ENCODE results near the gene NPSR1. TPM values are rescaled to one million over a fixed set of nuclear protein-coding genes. Genes with fewer than 3 reads are reported as not detected.
"Not testable (repeated sequence)": the region's sequence is repeated elsewhere in the genome, so short reads cannot be mapped to it uniquely, and the experiment has no call there.

The NPSR1 gene, protein sequence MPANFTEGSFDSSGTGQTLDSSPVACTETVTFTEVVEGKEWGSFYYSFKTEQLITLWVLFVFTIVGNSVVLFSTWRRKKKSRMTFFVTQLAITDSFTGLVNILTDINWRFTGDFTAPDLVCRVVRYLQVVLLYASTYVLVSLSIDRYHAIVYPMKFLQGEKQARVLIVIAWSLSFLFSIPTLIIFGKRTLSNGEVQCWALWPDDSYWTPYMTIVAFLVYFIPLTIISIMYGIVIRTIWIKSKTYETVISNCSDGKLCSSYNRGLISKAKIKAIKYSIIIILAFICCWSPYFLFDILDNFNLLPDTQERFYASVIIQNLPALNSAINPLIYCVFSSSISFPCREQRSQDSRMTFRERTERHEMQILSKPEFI
- not detected for total RNA-seq

DNA sequence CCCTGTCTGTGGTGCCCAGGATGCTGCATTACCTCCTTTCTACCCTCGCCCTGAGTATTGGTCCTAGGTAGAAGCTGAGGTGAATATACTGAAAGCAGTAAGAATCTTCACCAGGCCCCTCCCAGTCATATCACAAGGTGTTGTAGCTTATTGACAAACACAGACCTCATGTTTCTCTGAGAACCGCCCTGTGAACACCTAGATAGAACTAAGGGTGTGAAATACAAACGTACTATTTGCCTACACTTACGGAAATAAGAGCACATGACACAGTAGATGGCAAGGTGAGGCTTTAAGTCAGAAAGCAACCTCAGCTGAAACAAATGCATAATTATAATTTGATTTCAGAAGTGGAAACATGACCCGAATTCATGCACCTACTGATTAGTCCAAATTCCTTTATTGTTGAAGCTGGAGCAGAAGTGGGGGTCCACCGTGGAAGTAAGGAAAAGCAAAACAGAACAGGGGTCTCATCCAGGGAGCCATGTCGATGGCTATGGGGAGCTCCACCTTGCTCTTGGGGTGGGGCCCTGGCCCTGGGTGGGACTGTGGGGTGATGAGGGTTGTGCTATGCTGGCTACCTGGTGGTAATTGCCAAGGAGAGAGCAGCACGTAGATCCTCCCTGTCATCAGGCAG, at the start of gene NPSR1:
TSS of gene NPSR1 (plus strand) at position 587 of the 637 bp plus-strand sequence. CDS start 195 bp downstream, outside the sequence.
- FAIRE-seq: no peak
- DNase-seq (ENCODE audit: low spot score in 2 of 2): no peak

DNA sequence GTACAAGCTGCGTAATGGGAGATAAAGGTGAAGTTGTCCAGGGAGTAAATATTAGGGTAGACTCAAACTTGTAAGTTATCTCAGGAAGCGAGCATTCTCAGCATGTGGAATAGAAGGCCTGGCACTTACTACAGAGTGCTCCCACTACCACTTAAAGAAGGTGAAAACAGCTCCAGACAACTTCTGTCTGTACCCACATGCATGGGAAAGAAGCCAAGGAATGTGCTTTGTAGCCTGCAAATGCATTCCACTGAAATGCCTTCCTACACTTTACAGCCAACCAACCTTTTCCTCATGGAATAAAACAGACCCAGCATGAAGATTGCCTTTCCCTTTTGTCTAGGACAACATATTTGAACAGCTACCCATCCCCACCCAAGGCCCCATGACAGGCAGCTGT, 45.4 kb upstream of the NPSR1 start:
- FAIRE-seq: no peak
- no peak for DNase-seq (ENCODE audit: low spot score in 2 of 2)

DNA sequence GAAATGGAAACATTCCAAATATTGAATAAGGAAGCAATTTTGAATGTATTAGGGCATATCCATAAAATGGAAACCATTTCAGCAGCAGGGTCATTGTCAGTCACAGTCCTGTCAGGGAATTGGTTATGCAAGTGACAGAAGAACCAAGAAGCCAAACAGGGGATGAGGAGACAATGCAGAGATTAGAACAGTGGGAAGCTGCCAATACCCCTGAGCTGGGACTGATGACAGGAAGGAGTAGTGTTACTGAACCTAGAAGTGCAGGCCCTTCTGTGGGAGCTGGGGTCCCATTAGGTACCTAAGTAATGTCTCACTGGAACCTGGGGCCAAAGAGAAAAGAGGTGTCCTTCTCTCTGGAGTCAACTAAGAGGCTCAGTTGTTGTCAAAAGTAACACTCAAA, 37.6 kb upstream of the NPSR1 start:
- FAIRE-seq (no peak), DNase-seq (ENCODE audit: low spot score in 2 of 2) (no peak)

DNA sequence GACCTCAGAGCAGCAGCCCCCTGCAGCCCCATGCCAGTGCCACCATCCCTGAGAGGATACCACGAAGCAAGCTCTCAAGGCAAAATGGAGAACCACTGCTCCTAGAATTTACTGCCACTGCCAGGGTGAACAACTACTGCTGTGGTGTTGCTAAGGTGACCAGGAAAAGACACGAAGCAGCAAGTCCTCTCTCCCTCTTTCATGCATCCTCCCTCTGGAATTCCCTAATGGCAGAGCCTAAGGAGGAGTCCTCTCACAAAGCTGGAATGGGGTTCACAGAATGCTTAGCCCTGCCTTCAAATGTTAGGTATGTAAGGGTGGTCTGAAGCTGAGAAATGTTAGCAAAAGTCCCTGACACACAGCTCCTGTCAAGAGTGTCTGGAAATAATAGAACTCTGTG, 35.8 kb upstream of the NPSR1 start:
- DNase-seq (ENCODE audit: low spot score in 2 of 2) (no peak), FAIRE-seq (no peak)

DNA sequence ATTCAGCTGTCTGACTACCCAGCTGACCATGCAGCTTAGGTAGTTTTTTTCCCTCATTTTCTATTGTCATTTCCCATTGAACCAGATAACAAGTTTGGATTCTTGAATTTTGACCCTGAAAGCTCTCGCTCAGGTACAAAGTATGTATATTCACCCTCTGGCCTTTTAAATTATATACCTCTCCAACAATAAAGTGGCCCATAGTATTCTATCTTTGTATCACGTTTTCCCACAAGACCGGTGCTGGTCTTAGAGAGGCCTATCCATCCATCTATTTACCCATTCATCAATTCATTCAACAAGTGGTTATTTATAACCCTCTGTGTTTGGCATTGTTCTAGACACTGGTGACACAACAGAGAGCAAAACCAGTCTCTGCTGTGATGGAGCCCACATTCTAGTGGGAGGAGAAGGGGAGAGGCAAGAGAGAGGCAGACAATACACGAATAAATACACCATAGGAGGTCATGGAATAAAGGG, 35.2 kb upstream of the NPSR1 start:
- DNase-seq (ENCODE audit: low spot score in 2 of 2) (no peak), FAIRE-seq (no peak)

DNA sequence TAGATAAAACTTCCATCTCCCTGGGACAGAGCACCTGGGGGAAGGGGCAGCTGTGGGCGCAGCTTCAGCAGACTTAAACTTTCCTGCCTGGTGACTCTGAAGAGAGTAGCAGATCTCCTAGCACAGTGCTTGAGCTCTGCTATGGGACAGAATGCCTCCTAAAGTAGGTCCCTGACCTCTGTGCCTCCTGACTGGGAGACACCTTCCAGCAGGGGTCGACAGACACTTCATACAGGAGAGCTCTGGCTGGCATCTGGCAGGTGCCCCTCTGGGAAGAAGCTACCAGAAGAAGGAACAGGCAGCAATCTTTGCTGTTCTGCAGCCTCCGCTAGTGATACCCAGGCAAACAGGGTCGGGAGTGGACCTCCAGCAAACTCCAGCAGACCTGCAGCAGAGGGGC, 29.4 kb upstream of the NPSR1 start:
- DNase-seq (ENCODE audit: low spot score in 2 of 2); FAIRE-seq: not testable (repeated sequence)

DNA sequence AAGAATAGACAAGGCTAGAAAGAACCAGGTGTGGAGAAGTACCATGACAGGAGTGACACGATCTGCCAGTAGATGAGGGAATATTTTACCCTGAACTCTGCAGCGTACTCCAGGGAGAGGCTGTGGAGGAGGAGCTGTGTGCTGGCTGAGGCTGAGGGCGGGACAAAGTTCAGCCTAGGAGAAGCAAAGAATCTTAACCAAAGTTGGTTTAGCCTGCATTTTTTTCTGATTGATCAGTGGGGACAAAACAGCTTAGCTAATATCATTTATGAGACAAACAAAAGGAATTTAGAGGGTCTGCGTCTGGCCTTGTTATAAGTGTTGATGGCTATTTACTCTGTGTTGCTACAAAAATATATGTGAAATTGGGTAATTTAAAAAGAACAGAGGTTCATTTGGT, 5.2 kb upstream of the NPSR1 start:
- no peak for DNase-seq (ENCODE audit: low spot score in 2 of 2)
- FAIRE-seq: no peak

DNA sequence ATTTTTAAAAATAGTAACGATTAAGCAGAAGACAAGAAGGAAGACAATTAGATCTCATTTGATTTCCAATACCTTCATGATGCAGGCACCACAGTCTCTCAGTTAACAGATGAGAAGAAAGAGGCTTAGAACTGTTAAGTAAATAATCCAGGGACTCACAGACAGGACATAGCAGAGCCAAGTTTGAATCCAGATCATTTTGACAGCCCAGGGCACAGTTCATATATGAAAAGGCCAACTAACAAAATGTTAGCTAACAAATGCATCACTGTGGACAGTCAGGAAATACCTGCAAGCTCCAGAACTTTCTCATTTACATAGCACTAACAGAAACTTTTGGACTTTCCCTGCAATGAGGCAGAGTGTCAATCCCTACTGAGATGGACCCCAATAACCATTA, 4.2 kb upstream of the NPSR1 start:
- FAIRE-seq (no peak), DNase-seq (ENCODE audit: low spot score in 2 of 2) (no peak)

DNA sequence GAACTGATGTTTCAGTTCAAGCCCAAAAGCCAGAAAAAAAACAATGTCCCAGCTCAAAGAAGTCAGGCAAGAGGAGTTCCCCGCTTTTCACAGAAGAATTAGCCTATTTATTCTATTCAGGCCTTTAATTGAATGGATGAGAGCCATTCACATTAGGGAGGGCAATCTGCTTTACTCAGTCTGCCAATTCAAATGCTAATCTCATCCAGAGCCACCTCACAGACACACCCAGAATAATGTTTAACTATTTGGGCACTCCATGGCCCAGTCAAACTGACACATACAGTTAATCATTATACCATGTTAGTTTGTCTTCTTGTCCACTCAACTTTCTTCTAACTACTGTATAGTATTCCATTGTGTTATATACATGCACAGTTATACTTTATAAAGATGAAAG, 2.6 kb upstream of the NPSR1 start:
- FAIRE-seq (no peak), DNase-seq (ENCODE audit: low spot score in 2 of 2) (no peak)

DNA sequence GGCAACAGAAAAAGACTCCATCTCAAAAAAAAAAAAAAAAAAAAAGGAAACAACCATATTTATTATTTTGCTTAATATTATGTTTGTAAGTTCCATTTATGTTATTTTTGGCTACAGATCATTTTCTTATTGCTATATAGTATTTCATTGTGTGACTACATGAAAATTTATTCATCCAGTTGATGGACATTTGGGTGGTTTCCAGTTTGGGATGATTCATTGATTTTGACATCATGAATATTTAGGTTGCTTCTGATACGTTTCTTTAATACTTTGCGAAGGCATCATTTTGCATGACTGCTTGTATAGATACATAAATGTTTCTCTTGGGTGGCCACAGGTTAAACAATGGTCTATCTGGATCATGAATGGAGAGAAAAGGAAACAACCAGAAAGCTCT, 2.0 kb upstream of the NPSR1 start:
- no peak for FAIRE-seq
- DNase-seq (ENCODE audit: low spot score in 2 of 2): no peak

DNA sequence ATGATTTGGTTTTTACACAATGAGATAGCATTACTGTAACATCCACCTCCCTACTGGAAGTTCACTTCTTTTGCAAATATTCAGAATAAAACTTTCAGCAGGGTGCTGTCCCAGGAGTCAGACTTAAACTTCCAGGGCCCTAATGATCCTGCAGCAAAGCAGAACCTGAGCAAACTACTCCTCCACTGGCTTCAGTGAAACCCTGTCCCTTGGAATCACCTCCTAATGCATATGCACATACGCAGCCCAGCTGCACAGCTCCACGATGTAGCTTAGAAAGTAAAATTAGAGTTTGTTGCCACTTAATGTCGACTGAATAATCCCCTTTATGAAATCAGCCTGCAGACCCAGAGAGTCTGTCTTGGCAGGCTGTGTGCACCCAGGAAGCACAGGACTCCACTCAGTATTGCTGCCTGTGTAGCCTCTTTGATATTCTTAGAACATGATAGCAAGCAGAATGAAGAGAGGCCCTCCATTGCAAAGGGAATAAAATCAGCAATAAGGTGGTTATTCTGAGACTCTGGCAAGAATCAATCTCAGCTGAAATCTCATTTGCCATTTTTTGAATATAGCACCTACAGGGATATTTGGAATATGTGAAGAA, 1.6 kb downstream of the NPSR1 start:
- no peak for DNase-seq (ENCODE audit: low spot score in 2 of 2)
- FAIRE-seq: no peak

DNA sequence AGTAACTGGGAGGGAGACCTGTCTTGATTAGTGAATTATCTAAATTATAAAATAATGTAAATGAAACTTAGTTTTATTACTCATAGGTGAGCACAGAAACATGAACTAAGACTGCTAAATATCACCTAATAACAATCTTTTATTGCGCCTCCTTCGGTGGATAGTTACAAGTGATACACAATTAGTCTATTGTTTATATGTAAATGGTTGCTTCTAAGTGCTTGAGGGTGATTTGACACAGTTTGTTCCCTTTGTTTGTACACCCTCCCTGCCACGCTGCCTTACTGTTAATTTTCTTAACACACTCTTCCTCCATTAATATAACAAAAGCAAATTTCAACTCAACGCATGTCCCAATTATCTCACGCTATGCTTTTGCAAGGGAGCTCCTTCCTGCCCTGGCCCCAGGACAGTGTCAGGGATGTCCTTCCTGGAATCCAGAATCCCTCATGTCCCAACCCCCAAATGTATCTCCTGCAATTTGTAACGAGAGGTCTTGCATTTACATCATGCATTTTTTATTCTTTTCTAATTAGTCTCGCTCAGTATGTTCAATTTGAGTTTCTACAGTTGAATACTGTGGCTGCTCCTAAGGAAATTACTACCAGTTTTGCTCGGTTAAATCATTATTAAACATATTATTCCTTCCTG, 4.2 kb downstream of the NPSR1 start:
- no peak for DNase-seq (ENCODE audit: low spot score in 2 of 2)
- no peak for FAIRE-seq

DNA sequence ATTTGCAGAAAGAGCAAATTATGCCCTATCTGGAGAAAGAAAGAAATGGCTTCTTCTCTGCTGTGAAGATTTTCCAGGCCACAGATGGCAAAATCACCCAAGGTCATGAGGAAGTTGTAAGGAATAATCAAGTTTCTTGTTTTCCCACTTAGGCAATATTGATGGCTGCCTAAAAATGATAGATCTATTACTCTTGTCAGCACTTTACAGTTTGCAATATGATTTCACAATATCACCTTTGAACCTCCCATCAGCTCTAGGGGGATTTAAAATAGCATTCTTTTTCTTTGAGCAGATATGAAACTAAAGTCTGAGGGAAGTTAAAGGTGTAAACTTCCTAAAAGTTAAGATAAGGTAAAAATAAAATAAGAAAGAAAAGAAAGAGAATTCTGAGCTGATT, 6.7 kb downstream of the NPSR1 start:
- no peak for FAIRE-seq
- no peak for DNase-seq (ENCODE audit: low spot score in 2 of 2)

DNA sequence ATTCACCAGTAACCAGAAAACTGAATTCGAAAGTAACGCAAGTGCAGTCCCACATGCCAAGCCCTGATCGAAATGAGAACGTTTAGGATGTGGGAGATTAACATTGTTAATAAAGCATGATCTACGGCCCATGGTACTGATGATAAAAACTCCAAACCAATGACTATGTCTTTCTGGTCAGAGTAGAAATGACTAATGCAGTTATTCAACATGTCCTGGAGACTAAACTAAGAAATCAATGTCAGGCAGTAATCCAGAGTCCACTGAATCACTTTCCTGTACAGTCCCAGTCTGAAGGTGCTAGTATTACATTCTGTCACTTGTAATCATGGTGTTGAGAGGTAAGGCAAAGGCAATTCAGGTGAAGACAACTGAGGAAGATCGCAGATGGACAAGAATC, 14.4 kb downstream of the NPSR1 start:
- DNase-seq (ENCODE audit: low spot score in 2 of 2): no peak
- FAIRE-seq: no peak

DNA sequence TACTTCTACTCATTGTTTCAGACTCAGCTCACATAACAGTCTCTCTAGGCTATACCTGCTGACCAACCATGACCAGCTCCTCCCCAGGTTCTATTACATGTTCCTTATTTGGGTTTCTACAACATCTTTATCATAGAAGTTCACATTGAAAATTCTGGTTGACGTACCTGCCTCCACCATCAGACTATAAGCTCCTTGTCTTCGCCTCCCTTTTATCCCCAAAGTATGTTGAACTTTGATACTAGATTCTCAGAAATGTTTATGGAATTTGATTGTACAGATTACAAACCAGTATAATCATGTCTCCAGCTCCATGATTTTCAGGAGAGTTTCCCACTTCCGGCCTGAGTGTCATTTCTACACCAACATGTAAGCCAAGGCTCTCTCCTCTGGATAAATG, 15.0 kb downstream of the NPSR1 start:
- FAIRE-seq (no peak), DNase-seq (ENCODE audit: low spot score in 2 of 2) (no peak)

DNA sequence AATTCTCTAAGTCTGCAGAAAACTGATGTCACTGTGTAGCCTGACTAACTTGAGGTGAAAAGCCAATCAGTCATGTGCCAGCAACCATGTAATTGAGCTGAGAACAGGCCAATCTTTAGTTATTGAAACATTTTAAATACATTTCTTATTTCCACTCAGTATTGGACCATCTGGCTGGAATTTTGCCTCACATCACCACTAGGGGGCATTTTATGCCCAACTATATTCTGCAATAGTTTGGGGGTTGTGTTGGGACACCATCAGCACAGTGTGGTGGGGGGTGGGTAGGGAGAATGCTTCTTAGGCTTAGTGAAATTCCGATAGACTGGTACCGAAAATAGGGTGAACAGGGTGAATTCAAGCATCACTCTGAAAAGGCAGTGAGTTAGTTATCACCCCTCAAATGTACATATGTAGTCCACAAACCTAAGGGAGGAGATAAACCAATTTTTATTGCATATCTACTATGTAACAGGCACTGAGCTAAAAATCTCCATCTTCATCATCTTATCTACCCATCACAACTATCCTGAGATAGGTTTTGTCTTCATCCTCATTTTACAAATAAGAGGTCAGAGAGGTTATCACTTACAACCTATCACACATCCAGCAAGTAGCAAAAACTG, 17.8 kb downstream of the NPSR1 start:
- DNase-seq (ENCODE audit: low spot score in 2 of 2) (peak in 1 of 2 donors; percentile 13), FAIRE-seq (no peak)

DNA sequence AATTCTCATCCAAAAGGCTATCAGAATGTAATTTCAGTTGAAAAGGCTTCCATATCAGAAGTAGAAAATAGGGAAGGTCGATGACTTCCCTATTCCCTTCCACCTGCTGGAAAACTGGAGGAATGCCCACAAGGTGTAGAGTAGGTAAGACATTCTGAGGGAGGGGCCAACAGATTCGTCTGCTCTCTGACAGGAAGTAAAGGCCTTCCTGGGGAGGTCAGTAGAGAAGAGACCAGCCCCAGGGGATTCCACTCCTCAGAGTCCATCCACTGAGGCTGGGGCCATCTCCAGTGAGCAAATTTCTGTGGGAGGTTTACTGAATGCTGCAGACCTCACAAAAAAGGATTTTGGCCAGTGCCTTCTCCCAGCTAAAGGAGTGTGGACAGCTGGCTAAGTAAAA, 19.5 kb downstream of the NPSR1 start:
- DNase-seq (ENCODE audit: low spot score in 2 of 2) (no peak), FAIRE-seq (no peak)

DNA sequence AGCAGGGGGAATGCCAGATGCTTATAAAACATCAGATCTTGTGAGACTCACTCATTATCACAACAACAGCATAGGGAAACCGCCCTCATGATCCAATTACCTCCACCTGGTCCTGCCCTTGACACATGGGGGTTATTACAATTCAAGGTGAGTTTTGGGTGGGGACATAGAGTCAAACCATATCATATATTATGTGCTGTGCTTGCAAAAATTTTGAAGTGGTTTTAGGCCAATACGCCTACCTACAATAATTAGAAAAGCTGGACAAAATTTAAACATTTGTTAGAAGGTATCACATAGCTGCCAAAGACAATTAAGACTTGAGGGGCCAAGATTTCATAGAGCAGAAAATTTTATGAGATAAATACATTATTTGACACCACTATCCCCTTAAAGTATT, 29.5 kb downstream of the NPSR1 start:
- no peak for FAIRE-seq
- no peak for DNase-seq (ENCODE audit: low spot score in 2 of 2)

DNA sequence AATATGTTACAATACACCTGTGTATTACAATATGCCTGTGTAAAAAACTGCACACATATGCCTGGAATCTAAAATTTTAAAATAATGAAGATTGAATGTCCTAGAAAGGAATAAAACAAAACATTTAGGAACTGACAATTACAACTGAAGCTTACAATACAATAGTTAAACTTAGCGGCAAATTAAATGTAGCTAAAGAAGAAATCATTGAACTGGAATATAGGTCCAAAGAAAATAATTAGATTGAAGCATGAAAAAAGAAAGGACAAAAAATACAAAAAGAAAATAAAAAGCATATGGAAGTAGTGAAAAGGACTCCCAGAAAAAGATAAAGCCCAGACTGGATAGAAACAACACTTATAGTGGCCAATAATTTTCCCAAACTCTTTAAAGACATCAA, 38.4 kb downstream of the NPSR1 start:
- no peak for FAIRE-seq
- no peak for DNase-seq (ENCODE audit: low spot score in 2 of 2)

DNA sequence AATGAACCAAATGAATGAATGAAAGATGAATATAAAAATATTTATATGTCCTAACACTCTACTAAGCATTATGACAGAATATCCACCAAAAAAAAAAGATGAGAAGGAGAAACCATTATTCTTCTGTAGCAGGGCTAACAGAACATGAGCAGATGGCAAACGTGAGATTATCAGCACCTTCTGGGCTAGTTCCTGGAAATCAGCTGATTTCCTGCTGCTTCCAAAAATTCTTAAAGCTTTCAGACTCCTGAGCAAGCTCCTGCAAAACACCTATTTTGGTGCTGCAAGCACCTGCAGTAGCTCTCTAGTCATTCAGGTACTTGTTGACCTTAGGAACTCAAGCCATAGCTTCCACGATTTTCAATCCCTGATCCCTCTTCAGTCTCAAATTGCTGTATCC, 51.8 kb downstream of the NPSR1 start:
- DNase-seq (ENCODE audit: low spot score in 2 of 2) (no peak), FAIRE-seq (no peak)

DNA sequence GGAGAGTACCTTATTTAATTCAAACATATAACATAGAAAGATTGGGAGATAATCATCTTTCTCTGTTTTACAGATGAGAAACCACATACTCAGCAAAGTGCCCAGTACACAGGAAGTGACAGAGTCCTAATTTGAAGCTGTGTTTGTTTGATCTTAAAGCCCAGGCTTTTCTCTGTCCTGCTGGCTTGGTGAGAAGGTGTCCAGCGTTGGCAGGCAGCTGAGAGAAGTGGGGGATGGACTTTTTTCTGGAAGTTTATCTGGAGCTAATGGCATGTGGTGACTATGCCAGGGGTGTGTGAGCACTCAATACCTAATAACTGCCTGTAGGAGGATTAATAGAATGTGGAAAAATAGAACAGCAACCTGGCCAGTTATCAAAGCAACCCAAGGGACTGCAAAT, 60.8 kb downstream of the NPSR1 start:
- DNase-seq (ENCODE audit: low spot score in 2 of 2): no peak
- FAIRE-seq: no peak

All from frontal cortex (tissue), 4 donors.